DMS79 treated with DMSO at 0.1 percent for 48 hours (cell line): ENCODE results near the gene TXNRD1.
"Not testable (repeated sequence)": the region's sequence is repeated elsewhere in the genome, so short reads cannot be mapped to it uniquely, and the experiment has no call there.

Experiments
- DNase-seq: peaks from one replicate; lab custom pipeline; 2025; lab: John Stamatoyannopoulos, UW

The TXNRD1 gene

DNA sequence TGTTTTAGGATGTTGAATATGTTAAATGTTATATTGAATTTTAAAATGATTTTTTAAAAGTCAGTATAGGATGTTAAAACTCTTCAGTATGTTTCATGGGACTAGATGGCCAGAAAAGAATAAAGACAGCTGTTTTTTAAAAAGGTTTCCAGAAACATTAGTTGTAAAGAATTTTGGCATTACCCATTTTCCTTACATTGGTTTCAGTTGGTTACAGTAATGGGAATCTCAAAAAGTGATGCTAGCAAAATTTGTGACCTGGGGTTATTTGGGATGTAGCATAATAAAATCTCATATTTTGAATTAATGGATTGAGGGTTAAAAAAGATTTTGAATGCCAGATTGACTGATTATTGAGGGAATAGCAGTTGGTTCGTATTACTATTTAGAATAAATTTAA lies 113.2 kb downstream of the TXNRD1 start:
- DNase-seq, result no peak

DNA sequence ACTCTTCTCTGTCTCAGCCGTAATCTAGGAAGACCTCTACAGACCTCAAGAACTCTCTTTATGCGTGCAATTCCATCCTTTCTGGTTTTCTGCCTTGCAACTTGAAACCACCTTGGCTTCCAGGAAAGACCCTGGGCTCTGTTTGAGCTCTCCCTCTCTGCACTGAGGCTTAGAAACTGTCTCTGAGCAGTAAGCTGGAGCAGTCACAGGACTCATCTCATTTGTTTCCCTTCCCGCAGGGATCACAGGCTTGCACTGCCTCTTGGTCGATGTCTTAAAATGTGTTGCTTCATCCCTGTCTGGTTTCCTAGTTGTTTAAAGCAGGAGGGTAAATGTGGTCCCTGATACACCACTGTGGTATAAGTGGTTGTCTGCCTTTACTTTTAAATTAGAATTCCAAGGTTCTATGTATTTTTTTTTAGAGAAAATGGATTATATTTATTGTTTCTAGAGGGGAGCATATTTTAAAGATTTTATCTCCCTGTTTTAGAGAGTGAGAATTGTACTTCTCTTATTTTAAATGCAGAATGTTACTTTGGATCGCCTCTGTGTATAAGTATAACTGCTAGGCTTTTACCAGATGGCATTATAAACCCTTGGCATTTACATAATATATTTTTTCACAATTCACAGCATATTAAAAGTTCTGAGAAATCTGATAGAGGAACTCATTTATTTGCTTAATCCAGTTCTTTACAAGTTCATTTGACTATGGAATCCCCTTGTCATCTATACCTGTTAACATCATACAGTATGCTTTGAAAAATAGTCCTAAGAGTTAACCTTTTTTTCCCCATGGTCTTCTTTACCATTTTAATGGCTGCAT lies 114.3 kb downstream of the TXNRD1 start:
- DNase-seq, result no peak

DNA sequence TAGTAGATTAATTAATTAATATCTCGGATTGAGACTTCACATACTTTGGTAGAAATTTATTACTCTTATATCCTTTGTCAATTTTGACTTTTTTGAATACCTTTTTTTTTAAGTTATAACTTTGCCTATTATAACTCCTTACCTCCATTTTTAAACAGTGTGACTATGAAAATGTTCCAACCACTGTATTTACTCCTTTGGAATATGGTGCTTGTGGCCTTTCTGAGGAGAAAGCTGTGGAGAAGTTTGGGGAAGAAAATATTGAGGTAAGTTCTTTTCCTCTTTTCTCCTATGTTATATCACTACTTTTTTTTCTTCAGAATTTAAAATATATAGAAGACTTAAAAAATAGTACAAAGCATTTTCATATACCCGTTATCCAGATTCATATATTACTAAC lies 115.8 kb downstream of the TXNRD1 start:
- no peak for DNase-seq

DNA sequence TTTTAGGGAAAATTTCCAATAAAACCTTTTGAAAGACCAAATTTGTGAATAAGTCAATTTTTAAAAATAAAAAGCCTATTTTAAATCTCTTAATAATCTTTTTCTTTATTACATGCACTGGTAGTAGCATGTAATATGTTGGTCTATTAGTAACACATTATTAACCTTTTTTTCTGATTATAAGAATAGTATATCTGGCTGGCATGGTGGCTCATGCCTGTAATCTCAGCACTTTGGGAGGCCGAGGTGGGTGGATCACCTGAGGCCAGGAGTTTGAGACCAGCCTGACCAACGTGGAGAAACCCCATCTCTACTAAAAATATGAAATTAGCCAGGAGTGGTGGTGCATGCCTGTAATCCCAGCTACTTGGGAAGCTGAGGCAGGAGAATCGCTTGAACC lies 116.7 kb downstream of the TXNRD1 start:
- not testable (repeated sequence) for DNase-seq

DNA sequence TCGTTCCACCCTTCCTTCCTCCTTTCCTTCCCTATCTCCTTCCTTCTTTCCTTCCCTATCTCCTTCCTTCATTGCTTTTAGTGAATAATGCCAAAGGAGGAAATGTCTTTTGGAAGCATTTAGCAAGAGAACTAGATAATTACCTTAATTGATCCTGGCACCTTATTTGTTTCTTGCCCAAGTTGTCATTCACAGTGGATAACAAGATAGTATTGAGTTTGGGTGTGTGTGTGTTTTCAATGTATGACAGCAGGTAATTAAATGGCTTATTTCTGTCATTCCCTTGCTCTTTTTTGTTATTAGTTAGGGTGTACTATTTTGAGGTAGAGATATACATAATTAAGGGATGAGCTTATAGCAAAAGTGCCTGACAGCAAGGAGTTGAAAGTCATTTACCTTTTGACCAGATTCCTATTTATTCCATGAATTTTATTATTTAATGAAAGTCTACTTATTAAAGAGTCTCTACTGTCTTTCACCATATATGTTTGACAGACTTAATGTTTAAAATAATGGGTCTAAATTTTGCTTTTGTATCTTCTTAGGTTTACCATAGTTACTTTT lies 118.2 kb downstream of the TXNRD1 start:
- DNase-seq, result no peak

DNA sequence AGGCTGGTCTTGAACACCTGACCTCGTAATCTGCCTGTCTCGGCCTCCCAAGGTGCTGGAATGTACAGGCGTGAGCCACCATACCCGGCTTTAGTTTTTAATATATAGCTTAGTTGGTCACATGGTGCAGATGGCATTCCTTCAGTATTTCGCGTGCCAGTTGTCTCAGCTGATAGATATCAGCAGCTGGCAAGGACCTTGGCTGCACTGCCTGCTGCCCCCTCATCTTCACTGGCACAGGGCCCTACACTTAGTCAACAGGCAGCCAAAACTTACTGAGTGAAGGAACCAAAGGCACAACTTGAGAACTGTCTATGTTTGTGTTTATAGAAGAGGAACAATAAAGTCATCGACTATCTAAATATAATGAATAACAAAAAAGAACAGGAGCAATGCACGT lies 119.0 kb downstream of the TXNRD1 start:
- DNase-seq, result no peak

DNA sequence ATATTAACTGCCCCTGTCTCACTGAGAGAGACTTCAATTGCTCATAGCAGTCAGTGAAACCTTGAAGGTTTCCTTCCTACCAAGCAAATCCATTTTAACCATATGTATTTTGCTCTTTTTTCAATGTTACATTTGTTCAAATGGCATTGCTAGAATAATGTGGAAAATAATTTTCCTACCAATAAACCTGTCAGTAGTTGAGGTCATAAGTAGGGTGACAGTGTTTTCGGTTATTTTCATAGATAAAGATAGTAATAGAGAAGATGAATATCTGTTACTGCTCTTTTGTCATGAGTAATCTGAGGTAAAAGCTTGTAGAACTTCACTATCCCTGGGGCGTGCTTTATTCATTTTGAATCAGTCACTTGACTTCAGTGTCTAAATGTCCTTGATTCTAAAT lies 120.5 kb downstream of the TXNRD1 start:
- no peak for DNase-seq

DNA sequence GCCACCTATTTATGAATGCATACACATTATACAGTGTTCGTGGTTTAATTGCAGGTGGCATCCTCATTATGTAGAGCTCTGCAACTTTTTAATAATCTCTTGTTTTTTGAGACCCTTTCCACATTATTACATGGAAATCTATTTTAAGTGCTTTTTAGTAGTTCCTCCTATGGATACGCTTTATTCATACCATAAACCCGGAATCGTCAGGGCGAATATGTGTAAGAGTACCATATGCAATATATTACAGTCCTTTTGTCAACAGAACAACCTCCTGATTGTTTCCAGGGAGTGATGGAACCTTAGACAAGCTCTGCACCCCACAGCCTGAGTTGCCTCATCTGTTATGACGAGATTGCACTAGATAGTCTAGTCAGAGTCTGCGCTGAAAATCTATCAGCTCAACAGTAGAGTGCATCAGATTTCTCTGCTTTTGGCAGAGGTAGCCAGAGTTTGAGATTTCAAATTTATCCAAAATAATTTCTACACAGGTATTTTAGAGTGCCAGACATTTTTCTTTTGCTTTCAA lies 121.5 kb downstream of the TXNRD1 start:
- DNase-seq, result no peak

DNA sequence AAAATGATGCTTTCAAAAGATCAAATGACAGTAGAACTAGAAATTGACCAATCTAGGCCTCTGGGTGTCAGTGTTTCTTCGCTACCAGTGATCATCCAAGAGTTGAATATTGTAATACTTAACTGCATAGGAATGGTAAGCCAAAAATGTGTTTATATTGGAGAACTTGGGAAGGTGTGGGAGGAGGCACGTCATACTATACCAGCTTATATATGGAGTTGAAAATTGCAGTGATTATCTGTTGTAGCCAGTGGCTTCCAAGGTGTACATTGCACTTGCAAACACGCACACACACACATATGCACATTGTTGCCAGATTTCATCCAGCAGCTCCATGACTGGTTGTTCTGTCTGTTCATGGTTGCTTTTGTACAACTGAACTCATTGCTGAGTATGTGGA lies 124.1 kb downstream of the TXNRD1 start:
- no peak for DNase-seq

DNA sequence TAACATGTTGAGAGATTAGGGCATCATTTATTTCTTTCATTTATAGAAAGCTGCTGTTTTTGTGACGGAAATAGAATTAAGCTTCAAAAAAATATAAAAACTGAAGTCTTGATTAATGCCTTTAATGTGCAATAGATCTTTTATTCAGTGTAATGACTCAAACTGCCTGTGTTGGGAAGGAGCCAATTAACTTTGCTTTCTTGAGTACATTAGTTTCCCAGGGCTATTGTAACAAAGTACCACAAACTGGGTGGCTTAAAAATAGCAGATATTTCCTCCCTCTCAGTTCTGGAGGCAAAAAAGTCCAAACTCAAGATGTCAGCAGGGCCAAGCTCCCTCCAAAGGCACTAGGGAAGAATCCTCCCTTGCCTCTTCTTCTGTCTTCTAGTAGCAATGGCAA lies 124.6 kb downstream of the TXNRD1 start:
- no peak for DNase-seq

DNA sequence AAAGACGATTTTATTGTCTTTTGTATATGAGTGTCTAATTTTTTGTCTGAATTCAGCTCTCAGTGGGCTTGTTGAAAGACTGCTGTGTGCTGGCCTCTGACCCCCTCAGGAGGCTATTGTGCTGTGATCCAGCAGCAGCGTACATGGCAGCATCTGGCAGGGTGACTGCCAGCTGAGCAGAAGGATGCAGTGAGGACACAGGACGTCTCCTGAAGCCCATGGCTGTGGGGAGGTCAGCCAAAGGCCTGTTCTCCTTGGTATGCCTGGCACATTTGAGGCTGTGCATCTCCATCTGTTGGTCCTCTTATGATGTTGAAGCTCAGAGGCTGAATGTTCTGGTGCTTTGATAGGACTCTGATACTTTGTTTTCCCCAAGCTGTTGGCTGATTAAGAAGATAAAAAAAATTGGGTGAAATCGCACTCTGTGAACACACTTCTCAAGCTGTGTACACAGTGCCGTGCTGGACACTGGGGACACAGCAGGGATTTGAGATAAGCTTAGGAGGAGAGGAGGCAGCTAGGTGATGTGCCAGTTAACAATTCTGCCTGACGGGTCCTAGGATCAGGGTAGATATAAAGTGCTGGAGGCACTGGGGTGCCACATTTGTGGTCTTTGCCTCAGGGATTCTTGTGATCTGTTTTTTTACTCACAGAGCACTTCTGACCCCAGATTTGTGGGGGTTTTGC lies 125.5 kb downstream of the TXNRD1 start:
- no peak for DNase-seq

DNA sequence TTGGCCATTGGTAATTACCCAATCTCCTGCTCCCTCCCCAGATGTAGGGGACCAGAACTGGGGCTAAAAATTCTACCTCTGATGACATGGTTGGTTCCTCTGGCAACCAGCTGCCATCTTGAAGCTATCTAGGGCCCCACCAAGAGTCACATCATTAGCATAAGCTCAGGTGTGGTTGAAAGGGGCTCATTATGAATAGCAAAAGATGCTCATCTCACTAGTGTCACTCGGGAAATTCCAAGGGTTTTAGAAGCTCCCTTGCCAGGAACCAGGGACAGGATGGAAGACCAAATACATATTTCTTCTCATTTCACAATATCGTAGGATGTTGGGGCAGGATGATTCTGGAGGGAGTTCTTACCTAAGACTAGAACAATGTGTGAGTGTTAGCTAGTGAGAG lies 126.6 kb downstream of the TXNRD1 start:
- no peak for DNase-seq

DNA sequence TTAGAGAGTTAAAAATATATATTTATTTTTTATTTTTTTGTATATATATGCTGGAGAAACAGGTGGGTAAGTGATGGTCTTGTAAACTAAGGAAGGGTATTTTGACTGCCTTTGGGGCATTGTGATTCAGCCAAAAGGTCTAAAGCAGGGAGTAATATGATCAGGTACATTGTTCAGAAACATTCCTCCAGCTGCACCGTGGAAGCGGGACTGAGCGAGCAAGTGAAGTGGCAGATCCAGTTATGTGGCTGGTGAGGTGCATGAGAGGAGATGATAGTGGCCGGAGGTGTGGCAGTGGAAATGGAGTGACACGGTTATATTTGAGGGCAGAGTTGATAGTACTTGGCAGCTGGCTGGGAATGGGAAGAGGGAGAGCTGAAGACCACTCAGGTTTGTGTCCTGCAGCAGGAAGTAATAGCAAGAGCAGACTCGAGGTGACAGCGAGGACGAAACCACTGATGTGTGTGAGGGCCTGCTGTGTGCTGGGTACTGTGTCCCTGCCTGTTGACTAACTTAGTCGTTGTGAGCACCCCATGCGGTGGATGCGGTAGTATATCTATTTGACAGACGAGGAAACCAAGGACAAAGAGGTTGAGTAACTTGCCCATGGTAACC lies 127.2 kb downstream of the TXNRD1 start:
- DNase-seq, result no peak

DNA sequence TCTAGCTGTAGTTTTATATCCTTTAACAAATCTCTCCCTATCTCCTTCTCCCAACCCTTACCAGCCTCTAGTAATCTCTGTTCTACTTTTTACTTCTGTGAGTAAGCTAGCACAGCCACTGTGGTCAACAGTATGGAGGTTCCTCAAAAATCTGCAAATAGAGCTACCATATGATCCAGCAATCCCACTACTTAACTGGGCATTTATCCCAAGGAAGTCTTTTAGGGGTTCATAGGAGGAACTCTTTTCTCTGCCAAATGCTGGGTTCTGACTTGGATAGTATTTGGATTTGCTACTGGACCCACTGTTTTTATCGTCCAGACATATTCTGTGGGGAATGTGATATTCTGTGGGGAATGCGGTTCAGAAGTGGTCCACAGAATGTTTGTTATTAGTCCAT lies 129.1 kb downstream of the TXNRD1 start:
- no peak for DNase-seq

DNA sequence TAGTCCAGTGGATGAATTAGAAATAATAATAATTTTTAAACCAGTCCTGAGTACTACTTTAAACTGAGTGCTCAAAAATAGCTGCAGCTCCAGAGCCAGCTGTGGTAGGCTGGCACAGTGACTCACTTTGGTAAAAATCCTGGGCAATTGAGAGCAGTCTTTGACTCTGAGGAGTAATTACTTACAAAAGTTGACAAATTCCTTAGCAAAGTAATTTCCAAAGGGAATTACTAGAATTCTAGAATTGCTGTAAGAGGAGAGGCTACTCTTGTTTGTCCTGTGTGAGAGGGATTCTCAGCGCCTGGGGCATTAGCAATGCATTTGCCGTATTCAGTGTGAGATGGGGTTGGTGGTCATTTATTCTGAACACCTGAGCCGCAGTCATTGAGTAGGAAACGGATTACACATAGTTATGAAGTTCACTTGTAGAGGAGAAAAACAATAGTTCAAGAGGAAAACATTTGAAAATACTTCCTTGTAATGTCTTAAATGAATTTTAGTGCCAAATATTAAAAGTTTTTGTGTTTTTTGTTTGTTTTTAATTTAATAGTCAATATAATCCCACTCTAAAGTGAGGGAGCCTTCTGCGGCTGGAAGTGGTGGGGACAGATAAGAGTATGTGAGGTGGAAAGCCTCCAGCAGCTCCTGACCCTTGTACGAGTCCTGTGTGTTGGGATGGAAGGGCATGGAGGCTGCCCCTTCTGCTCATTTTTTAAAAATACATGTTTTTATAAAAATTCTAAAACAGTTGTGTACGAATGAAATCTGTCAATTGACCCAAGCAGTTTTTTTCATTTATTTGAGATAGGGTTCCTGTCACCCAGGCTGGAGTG lies 129.9 kb downstream of the TXNRD1 start:
- DNase-seq, result no peak

DNA sequence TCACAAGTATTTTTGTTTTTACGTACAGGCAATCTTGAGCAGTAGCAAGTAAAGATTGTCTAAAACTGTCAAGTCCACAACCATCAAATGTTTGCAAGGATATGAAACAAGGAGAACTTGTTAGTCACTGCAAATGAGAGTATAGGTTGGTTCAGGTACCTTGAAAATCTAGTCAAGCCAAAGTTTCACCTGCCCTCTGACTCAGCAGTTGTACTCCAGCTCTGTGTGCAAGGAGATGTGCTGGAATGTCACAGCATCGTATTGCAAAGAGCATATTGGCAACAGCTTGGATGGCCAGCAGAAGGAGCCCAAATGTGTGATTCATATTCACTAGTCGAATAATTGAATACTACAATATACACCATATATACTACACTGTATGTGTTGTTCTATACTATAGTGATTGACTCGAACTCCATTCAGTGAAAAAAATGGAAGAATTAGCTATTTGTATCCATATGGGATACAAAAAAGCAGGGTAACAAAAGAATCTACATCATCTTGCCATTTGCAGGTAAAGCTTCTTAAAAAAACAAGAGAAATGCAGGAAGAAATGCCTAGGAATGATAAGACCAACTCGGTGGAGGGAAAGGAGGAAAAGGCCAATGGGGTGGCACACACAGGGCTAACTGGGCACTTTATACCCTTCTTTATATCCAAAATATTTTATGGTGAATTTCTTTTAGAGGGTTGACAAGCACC lies 131.9 kb downstream of the TXNRD1 start:
- no peak for DNase-seq

DNA sequence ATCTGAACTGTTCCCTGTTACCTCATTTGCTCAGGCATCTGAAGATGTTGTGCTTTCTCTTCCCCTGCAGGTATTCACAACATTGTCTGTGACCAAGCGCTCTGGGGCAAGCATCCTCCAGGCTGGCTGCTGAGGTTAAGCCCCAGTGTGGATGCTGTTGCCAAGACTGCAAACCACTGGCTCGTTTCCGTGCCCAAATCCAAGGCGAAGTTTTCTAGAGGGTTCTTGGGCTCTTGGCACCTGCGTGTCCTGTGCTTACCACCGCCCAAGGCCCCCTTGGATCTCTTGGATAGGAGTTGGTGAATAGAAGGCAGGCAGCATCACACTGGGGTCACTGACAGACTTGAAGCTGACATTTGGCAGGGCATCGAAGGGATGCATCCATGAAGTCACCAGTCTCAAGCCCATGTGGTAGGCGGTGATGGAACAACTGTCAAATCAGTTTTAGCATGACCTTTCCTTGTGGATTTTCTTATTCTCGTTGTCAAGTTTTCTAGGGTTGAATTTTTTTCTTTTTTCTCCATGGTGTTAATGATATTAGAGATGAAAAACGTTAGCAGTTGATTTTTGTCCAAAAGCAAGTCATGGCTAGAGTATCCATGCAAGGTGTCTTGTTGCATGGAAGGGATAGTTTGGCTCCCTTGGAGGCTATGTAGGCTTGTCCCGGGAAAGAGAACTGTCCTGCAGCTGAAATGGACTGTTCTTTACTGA lies 132.9 kb downstream of the TXNRD1 start:
- no peak for DNase-seq

DNA sequence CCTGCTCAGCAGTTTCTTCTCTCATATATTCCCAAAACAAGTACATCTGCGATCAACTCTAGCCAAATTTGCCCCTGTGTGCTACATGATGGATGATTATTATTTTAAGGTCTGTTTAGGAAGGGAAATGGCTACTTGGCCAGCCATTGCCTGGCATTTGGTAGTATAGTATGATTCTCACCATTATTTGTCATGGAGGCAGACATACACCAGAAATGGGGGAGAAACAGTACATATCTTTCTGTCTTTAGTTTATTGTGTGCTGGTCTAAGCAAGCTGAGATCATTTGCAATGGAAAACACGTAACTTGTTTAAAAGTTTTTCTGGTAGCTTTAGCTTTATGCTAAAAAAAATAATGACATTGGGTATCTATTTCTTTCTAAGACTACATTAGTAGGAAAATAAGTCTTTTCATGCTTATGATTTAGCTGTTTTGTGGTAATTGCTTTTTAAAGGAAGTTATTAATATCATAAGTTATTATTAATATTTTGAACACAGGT lies 133.5 kb downstream of the TXNRD1 start:
- DNase-seq, result no peak

DNA sequence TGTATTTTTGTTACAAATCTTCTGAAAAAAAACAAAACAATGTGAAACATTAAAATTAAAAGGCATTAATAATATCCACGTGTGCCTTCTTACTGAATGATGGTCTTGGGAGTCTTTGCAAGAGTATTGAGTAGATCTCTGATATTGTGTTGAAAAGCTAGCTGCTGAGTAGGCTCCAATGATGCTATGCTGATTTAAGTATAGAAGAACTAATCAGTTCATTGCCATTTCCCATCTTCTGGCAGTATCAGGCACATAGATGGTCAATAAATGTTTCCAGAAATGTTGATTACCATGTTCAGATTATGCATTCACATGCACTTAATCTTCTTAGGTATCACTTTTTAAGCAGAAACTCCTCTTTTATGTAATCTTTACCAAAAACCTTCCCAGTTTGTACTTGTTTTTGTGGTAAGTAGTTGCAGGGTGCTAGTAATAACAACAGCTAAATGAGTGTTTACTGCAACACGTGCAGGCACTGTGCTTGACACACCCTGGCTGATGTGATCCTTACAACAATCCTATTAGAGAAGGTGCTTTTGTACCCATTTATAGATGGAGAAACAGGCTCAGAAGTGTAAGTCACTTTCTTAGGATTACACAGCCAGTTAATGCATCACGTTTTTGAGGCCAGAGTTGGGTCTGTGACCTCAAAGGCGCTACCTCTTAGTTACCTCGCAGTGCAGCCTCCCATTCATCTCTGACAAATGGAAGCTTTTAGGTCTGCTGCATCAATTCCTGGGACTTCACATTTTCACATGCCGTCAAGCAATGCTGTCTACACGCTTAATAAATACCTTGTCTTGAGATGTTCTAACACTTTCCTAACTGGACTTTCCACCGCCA lies 134.9 kb downstream of the TXNRD1 start:
- no peak for DNase-seq
